Smooth muscle cell of trachea (primary cell): Measurements from ENCODE around the gene NUP153. TPM values are rescaled to one million over a fixed set of nuclear protein-coding genes. Genes with fewer than 3 reads are reported as not detected.

Experiments used
- total RNA-seq: library from RNA; depleted of rRNA; stranded (reverse); fragments of >200 nt; gene quantifications from 2 replicates; pipeline ENCODE4 v1.2.1, GENCODE V29; 2014

The NUP153 gene
- total RNA-seq = 25.0 and 27.9 TPM in 2 replicates

GRCh38 chr6:17706580-17707370 is at the start of gene NUP153:
NUP153 (minus strand) TSS chr6:17706925; CDS start chr6:17706387, 538 bp downstream.

GRCh38 chr6:17599877-17600526 is 106.7 kb downstream of the NUP153 start, which contains the start of gene FAM8A1:
FAM8A1 (plus strand) TSS chr6:17600302; CDS start chr6:17600410, 108 bp downstream.

Other genes starting within 250 kb of the NUP153 start
- 21.7 and 25.0 TPM in 2 replicates for gene FAM8A1, start 106.6 kb downstream of the NUP153 start, total RNA-seq